BJ (cell line): ENCODE measurements around the gene JHY. TPM values are rescaled to one million over a fixed set of nuclear protein-coding genes. Genes with fewer than 3 reads are reported as not detected.

ENCODE experiments used
- CTCF ChIA-PET: fragments of 350-600 bp; formaldehyde crosslinking; extraction: SDS; loops from one replicate; lab custom pipeline; 2021; ENCODE audit warnings: antibody characterized with exemption, inconsistent platforms; lab: Yijun Ruan, JAX
- POLR2A ChIA-PET: fragments of 300-600 bp; sonication (Branson Sonifier 250); formaldehyde crosslinking; extraction: SDS; loops from one replicate; lab custom pipeline; 2021; ENCODE audit warnings: antibody characterized with exemption; lab: Charles Lee
- DNase-seq: peaks from one replicate; pipeline ENCODE4 v3.0.0-alpha.2; 2011; ENCODE audit warnings: low read depth
- H3K27me3 ChIP-seq: 2 replicates; pipeline ENCODE4 v1.6.0; 2011; ENCODE audit warnings: low read length; ENCODE audit not compliant: control insufficient read depth, insufficient read depth
- H3K36me3 ChIP-seq: 2 replicates; pipeline ENCODE4 v1.5.1; 2011; ENCODE audit warnings: low read length; ENCODE audit not compliant: control insufficient read depth, insufficient read depth
- H3K4me3 ChIP-seq: 2 replicates; pipeline ENCODE4 v1.5.1; 2011; ENCODE audit warnings: low read depth, mild to moderate bottlenecking, control low read depth, low read length
- polyA plus RNA-seq: library from polyadenylated mRNA; depleted of rRNA; stranded (reverse); fragments of >200 nt; gene quantifications from 2 replicates; pipeline ENCODE4 v1.2.3, GENCODE V29; 2011
- TF ChIP-seq, protein P1 (sequence below): IDR thresholded peaks from 2 replicates; pipeline ENCODE4 v1.5.1; 2011; ENCODE audit warnings: low read depth, mild to moderate bottlenecking, control low read depth, inconsistent platforms, low read length, moderate library complexity; ENCODE audit not compliant: insufficient read depth

JHY gene
- polyA plus RNA-seq, 1 experiment, result 4.4 TPM

DNA sequence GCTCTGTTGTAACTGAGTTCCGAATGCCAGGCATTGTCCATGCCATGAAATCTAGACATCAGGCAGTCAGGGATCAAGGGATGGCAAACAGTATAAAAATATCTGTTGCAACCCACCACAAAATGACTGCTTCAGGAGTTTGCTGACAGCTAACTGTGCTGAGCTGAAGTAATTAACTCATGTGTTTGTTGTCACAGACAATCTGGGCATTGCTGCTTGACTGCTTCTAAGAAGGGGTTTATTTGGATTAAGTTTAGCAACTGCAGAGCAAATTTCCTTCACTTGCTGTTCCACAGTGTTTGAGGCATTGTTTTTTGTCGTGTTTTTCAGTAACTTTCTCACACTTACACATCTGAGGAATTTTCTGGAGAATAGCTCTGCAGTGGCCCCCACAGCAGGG, 68.7 kb downstream of the JHY start:
- Histone ChIP-seq H3K4me3 (no peak overlapping the region), H3K27me3 (no peaks in the 10 kb centered on the region), H3K36me3 (no peaks in the 10 kb centered on the region)
- no peak for DNase-seq
- TF ChIP-seq, protein P1, sequence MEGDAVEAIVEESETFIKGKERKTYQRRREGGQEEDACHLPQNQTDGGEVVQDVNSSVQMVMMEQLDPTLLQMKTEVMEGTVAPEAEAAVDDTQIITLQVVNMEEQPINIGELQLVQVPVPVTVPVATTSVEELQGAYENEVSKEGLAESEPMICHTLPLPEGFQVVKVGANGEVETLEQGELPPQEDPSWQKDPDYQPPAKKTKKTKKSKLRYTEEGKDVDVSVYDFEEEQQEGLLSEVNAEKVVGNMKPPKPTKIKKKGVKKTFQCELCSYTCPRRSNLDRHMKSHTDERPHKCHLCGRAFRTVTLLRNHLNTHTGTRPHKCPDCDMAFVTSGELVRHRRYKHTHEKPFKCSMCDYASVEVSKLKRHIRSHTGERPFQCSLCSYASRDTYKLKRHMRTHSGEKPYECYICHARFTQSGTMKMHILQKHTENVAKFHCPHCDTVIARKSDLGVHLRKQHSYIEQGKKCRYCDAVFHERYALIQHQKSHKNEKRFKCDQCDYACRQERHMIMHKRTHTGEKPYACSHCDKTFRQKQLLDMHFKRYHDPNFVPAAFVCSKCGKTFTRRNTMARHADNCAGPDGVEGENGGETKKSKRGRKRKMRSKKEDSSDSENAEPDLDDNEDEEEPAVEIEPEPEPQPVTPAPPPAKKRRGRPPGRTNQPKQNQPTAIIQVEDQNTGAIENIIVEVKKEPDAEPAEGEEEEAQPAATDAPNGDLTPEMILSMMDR, result no peak
- ChIA-PET CTCF (interaction anchor here (1.0 kb wide), 1 partner anchor 99 kb away, joined by 3 read pairs; no protein-coding TSS in a partner anchor), POLR2A (no interaction called here)

DNA sequence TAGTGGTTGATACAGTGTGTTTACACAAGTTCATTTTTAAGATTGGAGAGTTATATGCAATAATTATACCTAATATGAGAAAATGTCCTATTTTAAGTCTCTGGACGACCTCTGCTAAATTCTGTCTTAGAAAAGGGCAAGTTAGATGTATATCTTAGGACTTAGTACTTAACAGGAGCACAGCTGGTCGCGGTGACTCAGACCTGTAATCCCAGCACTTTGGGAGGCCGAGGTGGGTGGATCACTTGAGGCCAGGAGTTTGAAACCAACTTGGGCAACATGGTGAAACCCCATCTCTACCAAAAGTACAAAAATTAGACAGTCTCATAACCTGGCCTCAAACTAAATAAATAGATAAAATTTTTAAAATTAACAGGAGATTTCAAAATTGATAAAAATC, 71.9 kb downstream of the JHY start:
- no peak for DNase-seq
- ChIA-PET CTCF (no interaction called here), POLR2A (no interaction called here)
- no peak overlapping the region for H3K4me3 ChIP-seq
- no peaks in the 10 kb centered on the region for H3K36me3 ChIP-seq
- TF ChIP-seq, protein P1, result no peak
- H3K27me3 ChIP-seq, result no peaks in the 10 kb centered on the region

DNA sequence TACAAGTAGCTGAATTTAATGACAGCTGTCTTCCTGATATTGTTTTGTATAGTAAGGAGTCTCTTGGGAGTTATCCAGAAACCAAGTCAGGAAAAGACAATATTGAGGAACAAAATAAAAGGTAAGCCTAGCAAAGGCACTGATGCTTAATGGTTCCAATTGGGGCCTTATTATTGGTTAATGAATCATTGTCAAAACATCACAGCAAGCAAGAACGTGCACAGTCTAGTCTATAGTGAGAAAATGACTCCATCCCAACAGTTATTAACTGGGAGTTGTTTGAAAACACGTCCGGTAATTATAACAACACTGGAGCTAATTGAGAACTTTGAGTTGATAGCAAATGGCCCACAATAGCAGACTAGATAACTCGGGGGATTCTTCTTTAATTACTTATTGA, 81.4 kb downstream of the JHY start:
- H3K4me3 ChIP-seq, result no peak overlapping the region
- CTCF ChIA-PET, result no interaction called here
- peaks cover 6% of the 10 kb centered on the region; the same call in 1 of the 2 replicates for H3K27me3 ChIP-seq
- DNase-seq, result no peak
- POLR2A ChIA-PET, result no interaction called here
- TF ChIP-seq, protein P1, result no peak
- H3K36me3 ChIP-seq, result no peaks in the 10 kb centered on the region

DNA sequence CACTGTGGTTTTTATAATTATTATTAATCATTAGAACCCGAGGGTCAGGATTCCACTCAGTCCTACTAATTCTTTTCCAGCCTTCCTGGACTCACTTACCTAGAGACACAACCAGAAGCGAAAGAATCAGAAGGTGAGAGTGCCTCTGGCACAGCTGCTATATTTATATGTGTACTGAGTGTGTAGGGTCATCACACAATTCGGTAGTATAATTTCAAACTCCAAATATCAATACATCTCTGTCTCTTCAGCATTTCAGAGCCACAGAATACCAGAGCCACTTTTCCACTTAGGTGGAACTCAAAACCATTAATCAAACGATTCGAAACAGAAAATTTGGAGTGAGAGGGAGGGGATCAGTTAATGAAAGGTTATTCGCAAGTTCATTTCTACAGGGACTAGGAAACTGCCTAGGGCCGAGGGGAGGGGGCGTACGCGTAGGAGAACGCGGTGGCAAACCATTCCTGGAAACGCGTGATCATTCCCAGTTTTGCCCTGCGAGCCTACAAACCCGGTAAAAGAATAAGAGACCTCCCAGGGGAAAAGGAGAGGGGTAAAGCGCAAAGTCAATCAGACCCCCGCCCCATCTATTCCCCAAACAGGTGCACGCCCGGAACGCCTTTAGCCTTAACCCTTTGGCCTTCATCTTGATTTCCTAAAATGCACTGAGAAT, 93.6 kb downstream of the JHY start:
- TF ChIP-seq, protein P1, result no peak
- Histone ChIP-seq H3K4me3 (no peak overlapping the region), H3K27me3 (peaks cover 52% of the 10 kb centered on the region), H3K36me3 (no peaks in the 10 kb centered on the region)
- POLR2A ChIA-PET, result no interaction called here
- DNase-seq, result no peak
- CTCF ChIA-PET, result no interaction called here

DNA sequence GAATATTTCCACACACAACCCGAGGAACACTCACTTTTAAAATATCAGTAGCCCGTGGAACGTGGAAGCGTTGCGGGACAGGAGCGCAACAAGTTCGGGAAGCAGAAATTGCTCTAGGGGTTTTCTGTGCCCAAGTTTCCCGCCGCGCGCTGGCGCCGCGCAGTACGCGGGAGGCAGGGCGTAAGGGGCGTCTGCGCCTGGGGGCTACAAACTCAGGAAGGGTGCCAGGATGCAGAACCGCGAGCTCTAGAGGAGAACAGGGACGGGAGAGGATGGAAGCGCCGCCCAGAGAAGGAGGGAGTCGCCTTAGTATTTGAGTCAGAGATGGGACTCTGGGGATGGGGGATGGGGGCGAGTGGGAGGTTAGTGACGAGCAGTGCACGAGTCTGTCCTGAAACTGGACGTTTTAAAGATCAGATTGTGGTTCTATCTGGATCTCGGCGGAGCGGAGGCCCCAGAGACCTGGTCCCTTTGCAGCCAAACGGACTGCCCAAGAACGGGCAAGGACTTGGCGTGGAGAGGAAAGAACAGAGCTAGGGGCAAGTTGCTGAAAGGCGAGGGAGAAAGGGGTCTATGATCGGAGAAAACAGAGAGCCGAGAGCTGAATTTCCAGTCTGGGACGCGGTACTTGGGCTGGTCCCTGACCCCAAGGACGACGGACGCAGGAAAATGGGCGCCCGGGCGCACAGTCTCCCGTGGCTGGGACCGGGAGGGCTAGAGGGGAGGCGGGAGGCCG, 94.3 kb downstream of the JHY start:
- peaks cover 57% of the 10 kb centered on the region for H3K27me3 ChIP-seq
- ChIA-PET CTCF (no interaction called here), POLR2A (no interaction called here)
- no peak for DNase-seq
- H3K4me3 ChIP-seq, result no peak overlapping the region
- TF ChIP-seq, protein P1, result no peak
- H3K36me3 ChIP-seq, result no peaks in the 10 kb centered on the region
